Measurements from ENCODE around the gene PTTG1IP.

PTTG1IP gene, protein sequence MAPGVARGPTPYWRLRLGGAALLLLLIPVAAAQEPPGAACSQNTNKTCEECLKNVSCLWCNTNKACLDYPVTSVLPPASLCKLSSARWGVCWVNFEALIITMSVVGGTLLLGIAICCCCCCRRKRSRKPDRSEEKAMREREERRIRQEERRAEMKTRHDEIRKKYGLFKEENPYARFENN

GRCh38 chr21:44873356-44874239 is at the start of gene PTTG1IP:
Gene PTTG1IP, minus strand, starts transcription at chr21:44873690. Its CDS starts 74 bp downstream, at chr21:44873616.
- TF ChIP-seq CTCF (IDR thresholded peaks at IDR 0.05): no peak

DNA sequence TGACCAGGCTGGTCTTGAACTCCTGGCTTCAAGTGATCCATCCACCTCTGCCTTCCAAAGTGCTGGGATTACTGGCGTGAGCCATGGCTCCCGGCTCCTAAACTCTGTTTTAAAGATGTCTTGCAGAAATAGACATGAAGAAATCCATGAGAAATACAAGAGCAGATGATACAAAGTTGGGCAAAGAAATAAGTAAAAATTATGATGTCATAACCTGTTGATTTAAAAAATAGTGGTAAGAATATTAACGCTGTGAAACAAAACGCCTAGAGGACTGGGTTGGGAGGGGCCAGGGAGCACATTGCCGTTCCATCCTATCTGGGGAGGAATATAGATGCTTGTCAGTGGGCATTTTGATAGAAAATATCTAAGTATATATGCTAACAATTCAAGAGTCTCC is 48.4 kb upstream of the PTTG1IP start:
- no peak for TF ChIP-seq CTCF (IDR thresholded peaks at IDR 0.05)

DNA sequence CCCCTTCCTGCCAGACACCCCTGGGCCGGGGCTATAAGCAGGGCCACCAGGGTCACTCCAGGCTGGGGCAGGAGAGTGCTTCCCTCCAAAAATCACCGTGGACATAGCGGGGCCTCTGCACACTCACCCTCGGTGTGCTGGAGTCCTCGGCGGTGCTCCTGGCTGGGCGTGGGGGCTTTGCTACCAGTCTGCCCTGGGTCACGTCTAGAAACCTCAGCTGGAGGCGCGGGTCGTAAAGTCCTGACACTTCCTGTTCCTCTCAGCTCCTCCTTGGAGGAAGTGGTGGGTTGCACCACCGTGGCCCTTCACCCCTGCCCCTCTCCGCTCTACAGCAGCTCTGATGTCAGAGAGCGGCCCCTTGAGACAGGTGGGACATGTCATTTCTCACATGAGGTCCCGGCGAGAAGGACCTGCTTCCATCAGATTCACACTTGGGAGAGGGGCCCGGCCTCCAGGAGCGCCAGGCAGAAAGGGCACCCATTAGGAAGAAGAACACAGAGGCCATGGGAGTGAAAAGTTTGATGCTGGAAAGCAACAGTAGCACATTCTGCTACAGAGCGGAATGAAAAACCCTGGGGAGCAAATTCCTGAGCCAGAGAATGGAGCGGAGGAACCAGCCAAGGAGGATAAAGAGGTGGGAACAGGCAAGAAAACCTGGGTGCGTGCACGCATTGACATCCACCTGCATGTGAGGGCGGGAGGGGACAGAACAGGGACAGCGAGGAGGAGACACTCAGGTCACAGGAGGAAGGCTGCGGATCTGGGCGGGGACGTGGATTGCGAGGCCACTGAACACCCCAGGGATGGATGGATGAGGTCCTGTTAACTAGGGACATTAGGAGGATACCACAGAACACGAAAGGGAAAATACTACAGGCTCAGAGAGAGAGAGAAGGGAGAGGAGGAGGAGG is 47.5 kb upstream of the PTTG1IP start, which contains the start of gene ITGB2:
Gene ITGB2, minus strand, starts transcription at position 206 of the 911 bp plus-strand sequence. CDS start 10,117 bp downstream, outside the sequence.
- TF ChIP-seq CTCF (IDR thresholded peaks at IDR 0.05): no peak

DNA sequence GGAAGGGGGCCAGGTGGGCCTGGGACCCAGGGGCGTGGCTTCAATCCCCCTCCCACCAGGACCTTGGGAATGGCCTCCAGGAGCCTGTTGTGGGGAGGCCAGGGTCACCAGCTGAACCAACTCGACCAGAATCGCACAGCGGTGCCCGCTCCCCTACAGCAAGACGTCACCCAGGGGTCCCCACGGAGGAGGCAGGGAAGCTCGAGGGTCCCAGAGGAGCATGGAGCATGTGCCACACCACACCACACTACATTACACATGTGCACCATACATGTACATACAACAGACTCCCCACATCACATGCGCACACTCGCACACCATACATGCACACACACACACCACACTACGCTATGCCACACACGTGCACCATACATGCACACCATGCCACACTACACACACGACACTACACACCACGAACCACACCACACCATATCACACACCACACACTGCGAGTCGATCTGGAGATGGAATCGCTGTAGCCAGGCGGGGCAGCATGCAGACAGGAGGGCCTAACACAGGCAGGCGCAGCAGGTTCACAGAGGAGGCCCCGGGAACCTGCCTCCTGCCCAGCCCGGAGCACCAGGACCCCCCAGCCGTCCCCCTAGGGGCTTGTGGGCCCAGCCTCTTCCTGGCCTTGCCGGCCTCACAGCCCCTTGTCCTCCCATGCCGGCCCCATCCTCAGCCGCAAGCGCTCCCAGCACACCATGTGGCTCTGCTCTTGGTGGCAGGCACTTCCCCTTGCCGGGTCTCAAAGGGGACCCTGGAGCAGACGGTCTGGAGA is 46.6 kb upstream of the PTTG1IP start:
- TF ChIP-seq CTCF (IDR thresholded peaks at IDR 0.05): no peak

- TF ChIP-seq CTCF (IDR thresholded peaks at IDR 0.05): no peak
Observed at GRCh38 chr21:44919111-44919912, 45.8 kb upstream of the PTTG1IP start.

GRCh38 chr21:44918581-44919033 is 45.1 kb upstream of the PTTG1IP start:
- TF ChIP-seq CTCF (IDR thresholded peaks at IDR 0.05): no peak
